Stimulated activated CD4-positive, alpha-beta T cell treated with anti-CD3 and anti-CD28 coated beads, Interleukin-2, amount 100 ng/mL, for 48 hours (primary cell): Measurements from ENCODE around the gene WIF1.

Experiments
- DNase-seq, 2 donors: peaks; one replicate each; pipeline ENCODE4 v3.0.0-alpha.2; 2020

The WIF1 gene

DNA sequence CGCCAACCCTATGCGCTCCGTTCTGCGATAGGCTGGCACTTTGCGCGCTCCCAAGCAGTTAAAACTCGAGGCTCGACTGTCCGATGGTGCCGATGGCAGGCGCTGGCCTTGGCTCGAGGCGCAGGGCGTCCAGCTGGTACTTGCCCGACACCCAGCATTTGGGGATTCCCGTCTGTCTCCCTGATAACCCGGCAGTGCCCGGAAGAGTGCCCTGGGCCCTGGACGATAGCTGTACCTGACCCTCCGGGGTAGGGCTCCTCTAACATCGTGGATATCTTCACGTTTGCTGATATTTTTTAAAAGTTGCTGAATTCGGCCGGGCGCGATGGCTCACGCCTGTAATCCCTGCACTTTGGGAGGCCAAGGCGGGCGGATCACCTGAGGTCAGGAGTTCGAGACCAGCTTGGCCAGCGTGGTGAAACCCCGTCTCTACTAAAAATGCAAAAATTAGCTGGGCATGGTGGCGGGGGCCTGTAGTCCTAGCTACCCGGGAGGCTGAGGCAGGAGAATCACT is 908 bp upstream of the WIF1 start:
- no peak for DNase-seq

DNA sequence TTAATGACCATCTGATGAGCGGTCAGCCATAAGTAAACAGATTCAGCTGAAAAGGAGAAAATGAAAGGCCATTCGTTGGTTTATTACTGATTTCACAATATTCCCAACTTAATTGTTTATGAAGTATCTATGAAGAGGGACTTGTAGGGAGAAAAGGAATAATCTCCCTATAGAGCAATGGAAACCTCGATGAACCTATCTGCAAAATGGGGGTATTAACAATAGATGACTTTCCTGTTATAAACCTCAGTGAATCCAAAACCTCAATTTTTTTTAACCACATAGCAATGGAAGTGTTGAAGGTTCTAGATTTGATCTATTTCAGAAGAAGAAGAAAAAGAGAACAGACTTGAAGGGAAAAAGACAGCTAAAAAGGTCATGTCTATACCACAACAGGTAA is 2.0 kb downstream of the WIF1 start:
- DNase-seq, result no peak

DNA sequence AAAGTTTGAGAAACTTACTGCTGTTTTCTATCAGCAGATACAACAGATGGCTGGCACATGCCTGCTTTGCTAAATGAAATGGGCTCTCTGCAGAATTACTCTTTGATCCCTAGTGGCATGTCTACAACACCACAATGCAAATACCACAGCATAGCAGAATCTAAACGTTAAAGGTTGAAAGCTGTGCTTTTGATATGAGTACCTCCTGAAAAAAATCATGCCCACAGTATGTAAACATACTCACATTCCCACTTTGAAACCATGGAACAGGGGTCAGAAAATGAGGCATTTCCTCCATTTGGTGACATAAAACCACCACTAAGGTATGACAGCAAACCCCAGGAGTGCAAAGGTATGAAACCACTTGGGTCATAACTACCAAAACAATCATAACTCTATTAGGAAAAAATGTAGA is 7.5 kb downstream of the WIF1 start:
- no peak for DNase-seq

GRCh38 chr12:65106948-65107347 is 14.2 kb downstream of the WIF1 start:
- no peak for DNase-seq

DNA sequence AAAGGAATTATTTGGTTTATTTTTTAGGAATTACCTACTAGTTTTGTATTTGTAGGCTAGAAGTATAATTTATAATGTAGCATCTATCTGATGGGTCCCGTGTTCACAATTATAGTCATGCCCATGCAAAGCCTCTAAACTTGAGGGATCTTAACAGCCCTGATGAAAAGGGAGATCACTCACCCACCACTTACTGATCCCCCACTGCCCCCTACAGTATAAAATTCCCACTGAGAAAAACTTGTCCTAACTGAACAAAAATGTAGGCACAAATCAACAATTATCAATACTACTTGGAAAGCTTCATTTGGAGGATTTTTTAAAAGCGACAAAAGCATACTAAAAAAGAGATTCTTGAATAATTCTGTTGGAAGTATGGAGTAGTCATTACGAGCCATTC is 21.0 kb downstream of the WIF1 start:
- DNase-seq, result no peak

DNA sequence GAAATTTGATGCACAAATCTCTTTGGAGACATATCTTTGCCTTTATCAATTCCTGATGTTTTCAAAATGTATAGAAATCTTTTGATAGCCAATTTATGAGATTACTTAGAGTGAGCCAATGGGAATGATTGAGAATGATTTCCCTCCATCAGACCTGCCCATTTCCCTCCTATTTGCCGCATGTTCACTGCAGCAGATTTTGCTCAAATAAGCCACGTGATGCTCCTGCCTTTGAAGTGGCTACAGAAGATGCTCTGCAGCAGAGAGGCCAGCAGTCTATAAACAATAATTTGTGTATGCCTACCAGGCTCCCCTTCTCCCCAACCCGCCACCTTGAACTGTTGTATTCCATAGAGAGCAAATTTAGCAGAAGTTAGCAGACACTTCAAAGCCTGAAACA is 21.9 kb downstream of the WIF1 start:
- no peak for DNase-seq

DNA sequence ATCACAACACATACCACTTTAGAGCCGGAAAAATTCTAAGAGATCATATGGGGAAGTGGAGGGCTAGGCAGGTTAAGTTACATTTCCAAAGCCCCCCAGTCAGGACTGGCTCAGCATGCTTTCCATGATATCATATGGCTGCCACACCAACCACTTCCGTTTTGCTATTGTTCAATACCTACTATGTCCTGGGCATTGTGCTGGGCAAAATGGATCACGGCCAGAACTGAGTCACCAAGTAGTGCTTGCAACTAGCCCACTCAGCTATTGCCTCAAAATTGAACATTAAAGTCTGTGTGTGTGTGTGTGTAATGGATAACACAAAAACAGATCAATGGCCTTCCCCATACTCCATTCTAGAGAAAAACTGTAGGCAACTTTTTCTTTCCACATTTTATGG is 22.7 kb downstream of the WIF1 start:
- DNase-seq, result no peak

- no peak for DNase-seq
These were observed 26.4 kb downstream of the WIF1 start for GRCh38 chr12:65094722-65095121.

- DNase-seq, result no peak
These were observed 27.5 kb downstream of the WIF1 start for GRCh38 chr12:65093606-65094005.

GRCh38 chr12:65090461-65090860 is 30.6 kb downstream of the WIF1 start:
- no peak for DNase-seq

- no peak for DNase-seq
These were observed 34.9 kb downstream of the WIF1 start for GRCh38 chr12:65086236-65086635.

DNA sequence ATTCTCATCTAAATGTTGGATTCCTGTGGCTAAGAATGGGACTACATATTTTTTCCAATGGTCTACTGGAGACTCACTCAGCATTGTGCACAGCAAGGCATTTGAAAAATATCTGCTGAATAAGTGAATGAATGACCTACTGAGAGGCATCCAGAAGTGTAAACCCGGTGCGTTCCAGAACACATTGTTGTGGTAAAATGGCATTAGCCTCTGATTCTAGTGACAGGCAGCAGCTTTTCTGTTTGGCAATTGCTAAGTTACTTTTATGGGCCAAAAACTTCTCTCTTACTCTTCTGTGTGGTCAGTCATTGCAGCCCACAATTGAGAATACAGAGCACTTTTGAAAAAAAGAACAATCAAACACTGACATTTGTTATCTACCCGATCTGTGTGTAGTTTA is 36.5 kb downstream of the WIF1 start:
- DNase-seq, result no peak

DNA sequence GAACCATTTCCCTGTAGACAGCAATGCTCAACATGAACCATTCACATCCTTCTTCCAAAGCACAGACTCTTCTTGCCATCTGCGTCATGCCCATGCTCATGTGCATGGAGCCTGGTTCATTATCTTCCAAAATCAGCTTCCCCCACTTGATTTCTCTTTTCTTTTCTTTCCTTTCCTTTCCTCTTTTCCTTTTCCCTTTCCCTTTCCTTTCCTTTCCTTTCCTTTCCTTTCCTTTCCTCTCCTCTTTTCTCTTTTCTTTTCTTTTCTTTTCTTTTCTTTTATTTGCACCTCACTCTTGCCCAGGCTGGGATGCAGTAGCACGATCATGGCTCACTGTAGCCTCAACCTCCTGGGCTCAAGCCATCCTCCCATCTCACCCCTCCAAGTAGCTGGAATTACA is 37.5 kb downstream of the WIF1 start:
- no peak for DNase-seq

DNA sequence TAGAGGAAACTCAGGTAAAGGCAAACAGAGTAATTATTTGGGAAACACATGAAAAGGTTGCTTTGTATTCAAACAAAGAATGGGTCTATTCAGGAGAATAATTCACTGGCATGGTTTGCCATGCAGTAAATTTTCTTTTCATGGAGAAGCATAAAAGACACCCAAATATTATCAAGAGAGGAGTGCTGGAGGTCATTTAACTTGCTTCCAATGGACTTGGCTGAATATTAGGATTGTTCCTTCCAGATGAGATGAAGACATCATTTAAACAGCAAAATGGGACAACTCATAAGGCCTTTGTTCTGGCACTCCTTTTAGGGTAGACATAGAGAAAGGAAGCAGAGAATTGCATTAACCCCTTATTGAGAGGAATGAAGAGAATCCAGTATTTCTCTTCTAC is 38.7 kb downstream of the WIF1 start:
- no peak for DNase-seq

DNA sequence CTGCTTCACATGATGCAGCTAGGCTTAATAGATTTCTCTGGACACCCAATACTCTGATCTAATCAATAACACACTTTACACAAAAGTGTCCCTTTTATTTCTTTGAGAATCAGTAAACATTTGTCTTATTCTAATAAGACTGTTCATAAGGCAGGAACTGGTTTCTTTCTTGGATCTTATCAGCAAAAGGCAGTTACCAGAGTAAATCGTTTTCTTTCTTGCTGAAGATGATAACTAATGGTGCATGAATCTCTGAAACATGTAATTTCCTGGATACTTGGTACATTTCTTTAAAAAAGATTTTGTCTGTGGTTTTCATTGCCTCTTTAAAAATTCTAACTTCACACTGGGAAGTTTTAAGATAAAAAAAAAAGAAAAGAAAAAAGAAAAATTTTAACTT is 39.6 kb downstream of the WIF1 start:
- DNase-seq, result no peak

DNA sequence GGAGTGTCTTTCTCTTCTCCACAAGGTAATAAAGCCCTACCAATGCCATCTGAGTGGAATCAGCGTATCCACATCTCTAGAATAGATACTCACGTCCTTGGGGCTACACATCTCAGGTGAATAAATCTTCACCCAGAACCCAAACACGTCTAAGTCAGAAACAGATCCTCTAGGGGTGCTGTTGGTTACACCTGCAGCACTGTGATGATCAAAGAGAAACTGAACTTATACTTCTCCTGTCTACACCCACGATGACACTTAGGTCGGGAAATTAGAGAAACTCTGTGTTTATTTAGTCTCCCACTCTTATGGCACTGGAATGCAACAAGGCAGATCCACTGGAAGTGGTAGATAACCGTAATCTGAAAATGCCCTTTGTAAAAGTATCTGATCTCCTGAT is 46.2 kb downstream of the WIF1 start:
- DNase-seq, result no peak

DNA sequence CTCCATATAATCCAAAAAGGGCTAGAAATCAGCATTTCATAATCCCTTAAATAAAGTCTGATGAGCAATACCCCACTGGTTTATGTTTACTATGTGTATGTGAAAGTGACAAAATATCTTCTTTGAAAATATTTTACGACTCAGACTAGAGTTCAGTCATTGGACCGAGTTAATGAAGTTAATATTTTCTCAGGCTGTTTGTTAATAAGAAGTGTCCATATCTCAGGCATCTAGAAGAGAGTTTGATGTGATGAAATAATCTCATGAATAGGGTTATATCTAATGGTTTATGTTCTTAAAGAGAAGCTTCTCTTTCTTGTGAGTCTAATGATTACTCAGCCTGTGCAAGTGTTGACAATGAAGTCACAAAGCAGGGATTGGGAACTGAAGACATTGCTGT is 51.8 kb downstream of the WIF1 start:
- DNase-seq, result no peak

- no peak for DNase-seq
These were observed 53.7 kb downstream of the WIF1 start for GRCh38 chr12:65067383-65067782.

GRCh38 chr12:65055859-65056258 is 65.2 kb downstream of the WIF1 start:
- DNase-seq, result no peak

DNA sequence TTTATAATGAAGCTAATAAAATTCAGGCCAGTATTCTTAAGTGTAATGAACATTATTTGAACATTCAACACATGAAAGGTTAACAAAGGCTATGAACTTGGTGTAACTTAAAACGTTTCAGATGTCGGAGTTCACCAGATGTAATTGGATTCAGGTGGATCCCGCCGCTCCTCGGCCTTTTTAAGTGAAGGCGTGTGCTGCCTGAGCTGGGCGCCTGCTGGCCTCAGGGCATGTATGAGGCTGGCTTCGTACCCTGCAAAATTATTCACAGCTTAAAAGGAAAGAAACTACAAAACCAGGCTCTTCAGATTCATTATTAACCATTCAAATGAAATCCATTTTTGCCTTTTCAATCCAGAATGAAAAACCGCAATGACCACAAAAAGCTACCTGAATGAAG is 69.9 kb downstream of the WIF1 start:
- DNase-seq, result no peak

DNA sequence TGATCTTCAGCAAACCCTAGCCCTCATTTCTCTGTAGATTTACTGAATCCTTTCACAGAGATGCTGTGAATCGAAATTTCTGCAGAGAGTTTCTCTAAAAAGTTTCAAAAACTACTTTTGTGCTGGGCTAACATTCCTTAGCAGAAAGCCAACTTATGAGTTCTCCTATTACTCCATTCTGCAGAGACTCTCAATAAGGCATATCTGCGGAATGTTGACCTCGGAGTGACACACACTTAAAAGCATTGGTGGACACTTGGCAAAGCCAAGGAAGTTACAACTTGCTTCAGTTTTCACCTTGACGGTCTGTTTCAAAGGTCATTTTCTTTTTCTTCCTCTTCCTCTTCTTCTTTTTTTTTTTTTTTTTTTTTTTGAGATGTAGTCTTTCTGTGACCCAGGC is 75.8 kb downstream of the WIF1 start:
- no peak for DNase-seq

GRCh38 chr12:65039301-65039700 is 81.8 kb downstream of the WIF1 start:
- DNase-seq, result no peak

- DNase-seq, result no peak
These were observed 96.0 kb downstream of the WIF1 start for GRCh38 chr12:65025136-65025535.

GRCh38 chr12:65023485-65023884 is 97.6 kb downstream of the WIF1 start:
- no peak for DNase-seq

- DNase-seq, result no peak
These were observed 98.1 kb downstream of the WIF1 start for GRCh38 chr12:65022960-65023359.

DNA sequence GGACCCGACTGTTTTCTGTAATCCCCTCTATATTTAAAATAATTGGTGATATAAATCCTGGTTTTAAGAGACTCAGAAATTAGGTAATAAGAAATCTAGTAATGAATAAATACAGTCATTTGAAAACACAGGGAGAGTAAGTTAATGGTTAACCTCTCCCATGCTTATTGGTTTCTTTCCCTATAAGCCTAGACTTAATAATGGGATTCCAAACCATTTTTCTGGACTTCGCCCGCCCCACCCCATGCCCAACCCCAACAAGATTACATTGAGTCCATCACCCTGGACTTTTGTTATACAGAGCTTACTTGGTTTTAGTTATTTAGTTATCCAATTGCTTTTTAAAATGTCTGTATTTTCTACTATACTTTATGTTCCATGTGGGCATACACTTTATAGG is 98.7 kb downstream of the WIF1 start:
- DNase-seq, result no peak
